GM19035 (cell line): Measurements from ENCODE around the gene SYNRG.
"Not testable (repeated sequence)": the region's sequence is repeated elsewhere in the genome, so short reads cannot be mapped to it uniquely, and the experiment has no call there.

ENCODE experiments used
- ATAC-seq: cut with Tn5 transposase; IDR thresholded peaks from one replicate; pipeline ENCODE4 v1.9.1; 2021; ENCODE audit not compliant: unreplicated experiment

Gene SYNRG

GRCh38 chr17:37545486-37545885, 63.7 kb downstream of the SYNRG start:
- ATAC-seq: no peak

- no peak for ATAC-seq
Measured at GRCh38 chr17:37543637-37544052, 65.6 kb downstream of the SYNRG start.

GRCh38 chr17:37541880-37542660, 67.1 kb downstream of the SYNRG start:
- no peak for ATAC-seq

GRCh38 chr17:37538981-37539659, 70.1 kb downstream of the SYNRG start:
- ATAC-seq: no peak

GRCh38 chr17:37535906-37536305, 73.3 kb downstream of the SYNRG start:
- no peak for ATAC-seq

- no peak for ATAC-seq
Measured at GRCh38 chr17:37532756-37533155, 76.5 kb downstream of the SYNRG start.

GRCh38 chr17:37530420-37530819, 78.8 kb downstream of the SYNRG start:
- ATAC-seq: no peak

- no peak for ATAC-seq
Measured at GRCh38 chr17:37527249-37527851, 81.9 kb downstream of the SYNRG start.

GRCh38 chr17:37523715-37524219, 85.5 kb downstream of the SYNRG start:
- ATAC-seq: no peak

GRCh38 chr17:37521821-37522220, 87.4 kb downstream of the SYNRG start:
- no peak for ATAC-seq

GRCh38 chr17:37520174-37520573, 89.0 kb downstream of the SYNRG start:
- no peak for ATAC-seq

- ATAC-seq: no peak
Measured at GRCh38 chr17:37519251-37519985, 89.8 kb downstream of the SYNRG start.

GRCh38 chr17:37518826-37519225, 90.4 kb downstream of the SYNRG start:
- no peak for ATAC-seq

GRCh38 chr17:37517881-37518280, 91.3 kb downstream of the SYNRG start:
- no peak for ATAC-seq

- ATAC-seq: no peak
Measured at GRCh38 chr17:37516127-37516571, 93.1 kb downstream of the SYNRG start.

GRCh38 chr17:37513711-37514110, 95.5 kb downstream of the SYNRG start:
- no peak for ATAC-seq

GRCh38 chr17:37512442-37513068, 96.7 kb downstream of the SYNRG start:
- ATAC-seq: no peak

GRCh38 chr17:37511642-37512041, 97.6 kb downstream of the SYNRG start:
- ATAC-seq: not testable (repeated sequence)

- ATAC-seq: no peak
Measured at GRCh38 chr17:37510056-37510455, 99.2 kb downstream of the SYNRG start.

GRCh38 chr17:37507111-37507510, 102.1 kb downstream of the SYNRG start:
- no peak for ATAC-seq

GRCh38 chr17:37506678-37507077, 102.5 kb downstream of the SYNRG start:
- ATAC-seq: no peak
